GM12864 (cell line): ENCODE data around the gene SLC23A2.
"Not testable (repeated sequence)": the region's sequence is repeated elsewhere in the genome, so short reads cannot be mapped to it uniquely, and the experiment has no call there.

ENCODE experiments used
- DNase-seq: peaks from one replicate; pipeline ENCODE4 v3.0.0-alpha.2; 2011; ENCODE audit warnings: low read depth
- H3K4me3 ChIP-seq: 2 replicates; pipeline ENCODE4 v1.5.1; 2011; ENCODE audit warnings: mild to moderate bottlenecking, low read depth, low read length, control low read depth
- TF ChIP-seq, protein P1 (sequence below): IDR thresholded peaks from 2 replicates; pipeline ENCODE4 v1.5.1; 2011; ENCODE audit warnings: low read depth, mild to moderate bottlenecking, moderate library complexity, low read length, control low read depth, inconsistent platforms; ENCODE audit errors: missing control alignments

SLC23A2 gene

DNA sequence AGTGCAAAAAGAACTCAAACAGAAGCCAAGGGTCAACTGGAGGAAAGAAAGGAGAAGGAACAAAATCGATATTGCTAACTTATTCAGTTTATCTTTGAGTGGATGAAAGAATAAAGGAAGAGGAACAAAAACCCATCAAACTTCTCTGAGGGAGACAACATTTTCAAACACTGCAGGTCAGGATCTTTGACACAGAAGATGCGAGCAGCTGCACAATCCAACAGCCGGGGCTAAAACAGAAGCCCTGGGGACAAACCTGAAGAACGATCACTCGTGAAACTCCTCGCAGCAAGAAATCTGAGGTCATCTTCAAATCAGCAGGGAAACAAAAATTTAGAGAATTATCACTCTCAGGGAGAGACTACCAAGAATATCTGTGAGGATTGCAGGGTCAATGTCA, 14.2 kb downstream of the SLC23A2 start:
- TF ChIP-seq, protein P1, sequence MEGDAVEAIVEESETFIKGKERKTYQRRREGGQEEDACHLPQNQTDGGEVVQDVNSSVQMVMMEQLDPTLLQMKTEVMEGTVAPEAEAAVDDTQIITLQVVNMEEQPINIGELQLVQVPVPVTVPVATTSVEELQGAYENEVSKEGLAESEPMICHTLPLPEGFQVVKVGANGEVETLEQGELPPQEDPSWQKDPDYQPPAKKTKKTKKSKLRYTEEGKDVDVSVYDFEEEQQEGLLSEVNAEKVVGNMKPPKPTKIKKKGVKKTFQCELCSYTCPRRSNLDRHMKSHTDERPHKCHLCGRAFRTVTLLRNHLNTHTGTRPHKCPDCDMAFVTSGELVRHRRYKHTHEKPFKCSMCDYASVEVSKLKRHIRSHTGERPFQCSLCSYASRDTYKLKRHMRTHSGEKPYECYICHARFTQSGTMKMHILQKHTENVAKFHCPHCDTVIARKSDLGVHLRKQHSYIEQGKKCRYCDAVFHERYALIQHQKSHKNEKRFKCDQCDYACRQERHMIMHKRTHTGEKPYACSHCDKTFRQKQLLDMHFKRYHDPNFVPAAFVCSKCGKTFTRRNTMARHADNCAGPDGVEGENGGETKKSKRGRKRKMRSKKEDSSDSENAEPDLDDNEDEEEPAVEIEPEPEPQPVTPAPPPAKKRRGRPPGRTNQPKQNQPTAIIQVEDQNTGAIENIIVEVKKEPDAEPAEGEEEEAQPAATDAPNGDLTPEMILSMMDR: no peak
- H3K4me3 ChIP-seq: peak overlapping the region; percentile 22; the same call in 1 of the 2 replicates
- no peak for DNase-seq

DNA sequence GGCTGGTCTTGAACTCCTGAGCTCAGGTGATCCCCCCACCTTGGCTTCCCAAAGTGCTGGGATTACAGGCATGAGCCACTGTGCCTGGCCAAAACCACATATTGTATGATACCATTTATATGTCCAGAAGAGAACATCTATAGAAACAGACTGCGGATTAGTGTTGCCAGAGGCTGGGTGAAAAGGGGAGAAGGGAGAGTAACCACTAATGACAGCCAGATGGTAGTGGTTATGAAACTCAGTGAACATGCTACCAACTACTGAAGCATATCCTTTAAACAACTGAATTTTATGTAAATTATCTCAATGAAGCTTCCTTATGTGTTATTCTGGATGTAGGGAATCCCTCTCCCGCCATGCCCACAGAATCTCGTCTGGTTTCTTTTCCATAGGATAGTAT, 15.7 kb downstream of the SLC23A2 start:
- TF ChIP-seq, protein P1: no peak
- H3K4me3 ChIP-seq: no peak overlapping the region
- no peak for DNase-seq

DNA sequence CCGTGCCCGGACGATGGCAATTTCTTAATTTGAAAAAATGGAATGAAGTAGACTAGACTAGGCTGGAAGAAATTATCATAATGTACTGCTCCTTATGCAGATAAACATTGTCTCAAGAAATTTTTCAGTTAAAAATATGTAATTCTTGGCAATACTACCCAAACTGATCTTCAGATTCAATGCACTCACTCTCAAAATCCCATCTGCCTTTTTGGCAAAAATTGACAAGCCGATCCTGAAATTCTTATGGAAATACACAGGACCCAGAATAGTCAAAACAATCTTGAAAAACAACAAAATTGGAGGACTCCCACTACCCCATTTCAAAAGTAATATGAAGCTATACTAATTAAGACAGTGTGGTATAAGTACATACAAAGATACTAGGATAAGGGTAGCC, 19.0 kb downstream of the SLC23A2 start:
- DNase-seq: no peak
- TF ChIP-seq, protein P1: no peak
- H3K4me3 ChIP-seq: no peak overlapping the region

DNA sequence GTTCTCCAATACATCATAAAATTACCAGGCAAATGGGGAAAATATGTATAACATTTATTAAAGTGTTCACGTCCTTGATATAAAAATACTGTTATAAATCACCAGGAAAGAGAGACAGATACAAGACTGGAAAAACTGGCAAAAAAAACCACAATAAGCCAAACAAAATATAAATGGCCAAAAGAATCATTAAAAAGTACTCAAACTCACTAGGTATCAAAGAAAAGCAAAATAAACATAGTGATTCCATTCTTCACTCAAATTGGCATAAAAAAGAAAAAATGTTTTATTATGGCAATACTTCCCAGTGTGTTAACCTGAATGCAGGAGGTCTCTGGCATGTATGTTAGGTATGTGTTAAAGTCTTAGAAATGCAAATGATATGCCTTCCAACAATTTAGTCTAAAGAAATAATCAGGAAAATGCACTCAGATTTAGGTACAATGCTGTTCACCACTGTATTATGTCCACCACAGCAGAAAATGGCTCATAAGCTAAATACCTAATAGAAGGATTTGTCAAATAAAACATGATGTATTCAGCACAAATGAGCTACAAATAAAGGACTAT, 21.4 kb downstream of the SLC23A2 start:
- no peak overlapping the region for H3K4me3 ChIP-seq
- TF ChIP-seq, protein P1: no peak
- no peak for DNase-seq

DNA sequence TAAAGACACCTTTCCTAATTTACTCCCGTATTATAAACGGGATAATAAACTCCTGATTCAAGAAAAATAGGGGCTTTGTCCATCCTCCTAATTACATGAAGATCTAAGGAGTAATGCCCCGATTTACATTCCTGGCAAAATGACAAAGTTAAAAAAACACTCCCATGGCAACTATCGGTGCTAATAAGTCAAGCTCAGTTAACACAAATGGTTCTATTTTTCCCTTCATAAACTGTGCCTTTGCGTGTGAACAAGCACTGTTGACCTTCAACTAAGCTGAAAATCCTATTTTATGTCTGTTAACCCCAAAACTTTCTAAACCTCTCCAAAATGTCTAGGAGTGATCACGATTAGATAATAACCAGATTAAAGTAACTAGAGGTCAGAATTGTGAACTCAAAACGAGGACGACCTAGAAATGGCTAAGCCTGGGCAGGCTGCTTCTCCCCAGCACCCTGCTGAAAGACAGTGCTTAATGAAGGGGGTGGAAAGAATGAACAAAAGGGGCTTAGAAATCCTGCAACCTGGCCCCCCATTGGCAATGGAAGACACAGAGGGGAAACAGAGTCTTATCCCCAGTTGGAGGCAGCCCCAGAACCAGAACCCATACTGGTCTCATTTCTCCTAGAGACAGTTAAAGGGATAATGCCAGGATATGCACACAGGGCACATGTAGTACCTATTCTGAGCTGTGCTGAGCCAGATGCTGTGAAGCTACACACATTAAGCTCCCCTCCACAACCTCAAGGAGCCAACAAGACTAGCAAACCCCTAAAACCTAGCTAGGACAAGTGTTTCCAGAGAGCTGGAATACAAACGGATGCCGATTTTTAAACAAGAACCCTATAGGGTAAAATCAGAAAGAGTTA, 23.0 kb downstream of the SLC23A2 start:
- TF ChIP-seq, protein P1: no peak
- no peak overlapping the region for H3K4me3 ChIP-seq
- DNase-seq: no peak

DNA sequence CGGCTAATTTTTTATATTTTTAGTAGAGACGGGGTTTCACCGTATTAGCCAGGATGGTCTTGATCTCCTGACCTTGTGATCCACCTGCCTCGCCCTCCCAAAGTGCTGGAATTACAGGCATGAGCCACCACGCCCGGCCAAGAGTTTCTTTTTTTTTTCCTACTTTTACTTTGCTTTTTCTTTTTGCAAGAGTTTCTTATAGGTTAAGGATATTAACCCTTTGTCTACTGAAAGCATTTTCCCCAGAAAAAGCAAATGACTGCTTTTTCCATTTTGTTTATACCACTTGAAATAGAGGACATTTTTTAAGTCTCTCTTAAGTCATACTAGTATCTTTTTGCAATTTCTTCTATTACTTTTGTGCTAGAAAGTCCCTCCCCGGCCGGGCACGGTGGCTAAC, 25.3 kb downstream of the SLC23A2 start:
- not testable (repeated sequence) for H3K4me3 ChIP-seq, DNase-seq

DNA sequence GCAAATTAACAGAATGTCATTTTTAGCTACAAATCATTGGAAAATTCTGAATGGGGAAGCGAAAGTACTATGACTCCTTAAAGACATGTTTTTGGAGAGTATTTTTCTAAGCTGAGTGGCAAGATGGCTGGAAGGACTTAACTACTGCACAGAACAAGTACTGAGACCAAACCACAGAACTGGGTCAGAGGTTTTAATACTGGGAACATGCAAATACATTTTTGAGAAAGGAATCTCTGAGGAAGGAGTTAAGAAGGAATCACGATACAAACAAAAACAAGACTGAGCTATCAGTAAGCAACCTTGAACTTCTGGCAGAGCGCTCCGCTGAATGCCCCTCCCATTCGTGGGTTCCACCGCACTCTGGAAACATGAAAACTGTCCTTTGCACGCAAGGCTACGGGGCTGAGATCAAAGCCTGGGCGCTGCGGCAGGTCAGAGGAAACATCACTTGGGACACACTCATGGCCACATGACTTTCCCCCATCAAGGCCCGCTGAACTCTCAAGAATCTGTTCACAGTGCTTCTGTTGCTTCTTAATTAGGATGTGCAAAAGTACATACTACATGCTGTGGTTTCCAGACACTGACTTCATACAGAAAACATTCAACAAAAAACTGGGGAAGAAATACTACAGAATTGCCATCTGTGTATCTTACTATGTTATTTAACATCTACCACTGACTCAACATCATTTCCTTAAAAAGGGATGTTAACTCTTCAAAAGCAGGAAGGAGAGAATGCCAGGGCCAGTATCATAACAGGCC, 27.8 kb downstream of the SLC23A2 start:
- peak; percentile 64 for DNase-seq
- peak overlapping the region; percentile 46 for H3K4me3 ChIP-seq
- TF ChIP-seq, protein P1: no peak
